ENCODE measurements around the gene ITGA3.

ITGA3 gene

GRCh38 chr17:50020841-50021599 lies 34.9 kb upstream of the ITGA3 start:
- TF ChIP-seq CTCF (IDR thresholded peaks at IDR 0.05; ENCODE audit: insufficient read depth, low read length, missing control alignments) = no peak
- ChIA-PET POLR2A (no interaction called here), CTCF (interaction anchor here (0.8 to 5.5 kb wide), 7 partner anchors 10 to 73 kb away, joined by 3 to 29 read pairs (median 11); no protein-coding TSS in a partner anchor)
- no peak overlapping the region for H3K4me3 ChIP-seq (ENCODE audit: low read depth, low read length)
- DNase-seq (ENCODE audit: low read depth, low spot score) = no peak

- POLR2A ChIA-PET = no interaction called here
- TF ChIP-seq CTCF (IDR thresholded peaks at IDR 0.05; ENCODE audit: insufficient read depth, low read length, missing control alignments) = no peak
- DNase-seq (ENCODE audit: low read depth, low spot score) = no peak
- CTCF ChIA-PET = interaction anchor here (0.8 to 5.5 kb wide), 8 partner anchors 9 to 93 kb away, joined by 3 to 29 read pairs (median 4); no protein-coding TSS in a partner anchor
- no peak overlapping the region for H3K4me3 ChIP-seq (ENCODE audit: low read depth, low read length)
These were observed 34.1 kb upstream of the ITGA3 start for GRCh38 chr17:50021681-50022370.

GRCh38 chr17:50022463-50023130 lies 33.3 kb upstream of the ITGA3 start:
- CTCF ChIA-PET = interaction anchor here (1.0 to 5.5 kb wide), 6 partner anchors 9 to 92 kb away, joined by 3 to 29 read pairs (median 11); no protein-coding TSS in a partner anchor
- TF ChIP-seq CTCF (IDR thresholded peaks at IDR 0.05; ENCODE audit: insufficient read depth, low read length, missing control alignments) = no peak
- POLR2A ChIA-PET = no interaction called here
- H3K4me3 ChIP-seq (ENCODE audit: low read depth, low read length) = no peak overlapping the region
- no peak for DNase-seq (ENCODE audit: low read depth, low spot score)

GRCh38 chr17:50023520-50023919 lies 32.4 kb upstream of the ITGA3 start:
- DNase-seq (ENCODE audit: low read depth, low spot score) = no peak
- no peak overlapping the region for H3K4me3 ChIP-seq (ENCODE audit: low read depth, low read length)
- POLR2A ChIA-PET = no interaction called here
- CTCF ChIA-PET = no interaction called here
- no peak for TF ChIP-seq CTCF (IDR thresholded peaks at IDR 0.05; ENCODE audit: insufficient read depth, low read length, missing control alignments)

- CTCF ChIA-PET = interaction anchor here (5.8 to 11.1 kb wide), 4 partner anchors 35 to 68 kb away, joined by 91 to 188 read pairs (median 172); partner anchors contain the start of genes ITGA3 and PDK2
- no peak for TF ChIP-seq CTCF (IDR thresholded peaks at IDR 0.05; ENCODE audit: insufficient read depth, low read length, missing control alignments)
- no peak for DNase-seq (ENCODE audit: low read depth, low spot score)
- no peak overlapping the region for H3K4me3 ChIP-seq (ENCODE audit: low read depth, low read length)
- POLR2A ChIA-PET = no interaction called here
These were observed 31.1 kb upstream of the ITGA3 start for GRCh38 chr17:50024808-50025207.
